HEK293 (cell line): ENCODE results near the gene CREBBP.
"Not testable (repeated sequence)": the region's sequence is repeated elsewhere in the genome, so short reads cannot be mapped to it uniquely, and the experiment has no call there.

Source experiments
- CTCF ChIA-PET: fragments of 350-600 bp; formaldehyde crosslinking; extraction: SDS; loops from one replicate; lab custom pipeline; 2021; ENCODE audit warnings: antibody characterized with exemption; lab: Yijun Ruan, JAX
- POLR2A ChIA-PET: fragments of 300-600 bp; formaldehyde crosslinking; extraction: SDS; loops from one replicate; lab custom pipeline; 2020; ENCODE audit warnings: antibody characterized with exemption, inconsistent platforms; lab: Yijun Ruan, JAX
- H3K27ac ChIP-seq: fragments of 200-500 bp; sonication (Bioruptor generic); 2 replicates; pipeline ENCODE4 v1.5.1; 2014; ENCODE audit warnings: low read depth, low read length, control low read depth, inconsistent platforms; ENCODE audit errors: extremely low read depth
- H3K36me3 ChIP-seq, 2 experiments: fragments of 200-500 bp in 1 of 2; sonication (Bioruptor generic) in 1 of 2; 1 replicate in 1 of 2; 2 replicates in 1 of 2; pipeline ENCODE4 v1.5.1; 2014 to 2017; ENCODE audit warnings: inconsistent platforms in 2 of 2, low read length in 2 of 2; ENCODE audit not compliant: control insufficient read depth in 2 of 2, insufficient read depth in 1 of 2
- H3K4me1 ChIP-seq: fragments of 200-500 bp; sonication (Bioruptor generic); 2 replicates; pipeline ENCODE4 v1.5.1; 2014; ENCODE audit warnings: mild to moderate bottlenecking, low read length, inconsistent platforms; ENCODE audit not compliant: control insufficient read depth, insufficient read depth
- H3K4me3 ChIP-seq: 2 replicates; pipeline ENCODE4 v1.5.1; 2011; ENCODE audit warnings: low read depth, mild to moderate bottlenecking, control low read depth, low read length, moderate library complexity
- H3K9me3 ChIP-seq: fragments of 200-500 bp; sonication (Bioruptor generic); 2 replicates; pipeline ENCODE4 v1.5.1; 2014; ENCODE audit warnings: low read depth, low read length, inconsistent platforms; ENCODE audit not compliant: control insufficient read depth, insufficient read depth
- BCL11B ChIP-seq: fragments of 450-650 bp; formaldehyde crosslinking; IDR thresholded peaks from 2 replicates; pipeline ENCODE4 v1.5.1; 2016; ENCODE audit warnings: low read depth, missing biosample characterization, missing genetic modification characterization
- KLF16 ChIP-seq: fragments of 450-650 bp; formaldehyde crosslinking; IDR thresholded peaks from 2 replicates; pipeline ENCODE4 v1.5.1; 2017; ENCODE audit warnings: missing biosample characterization, missing genetic modification characterization
- PRDM6 ChIP-seq: fragments of 450-650 bp; formaldehyde crosslinking; IDR thresholded peaks from 2 replicates; pipeline ENCODE4 v1.5.1; 2017; ENCODE audit warnings: missing biosample characterization, missing genetic modification characterization
- ZBTB8A ChIP-seq: fragments of 450-650 bp; formaldehyde crosslinking; IDR thresholded peaks from 2 replicates; pipeline ENCODE4 v1.5.1; 2016; ENCODE audit warnings: missing biosample characterization, missing genetic modification characterization
- ZNF169 ChIP-seq: fragments of 450-650 bp; formaldehyde crosslinking; IDR thresholded peaks from 2 replicates; pipeline ENCODE4 v1.5.1; 2016; ENCODE audit warnings: missing biosample characterization, missing genetic modification characterization
- ZNF274 ChIP-seq, 2 experiments: fragments of 200-500 bp in 1 of 2; fragments of 450-650 bp in 1 of 2; sonication (Bioruptor generic) in 1 of 2; formaldehyde crosslinking in 1 of 2; IDR thresholded peaks; 2 replicates each; pipeline versions ENCODE4 v1.5.1 to v1.6.1; 2014 to 2016; ENCODE audit warnings: borderline replicate concordance in 1 of 2, inconsistent platforms in 1 of 2, low read length in 1 of 2, missing biosample characterization in 1 of 2, missing genetic modification characterization in 1 of 2
- ZNF311 ChIP-seq: fragments of 450-650 bp; formaldehyde crosslinking; IDR thresholded peaks from 2 replicates; pipeline ENCODE4 v1.5.1; 2017; ENCODE audit warnings: missing biosample characterization, missing genetic modification characterization, borderline replicate concordance
- ZNF423 ChIP-seq: fragments of 450-650 bp; formaldehyde crosslinking; IDR thresholded peaks from 2 replicates; pipeline ENCODE4 v1.5.1; 2016; ENCODE audit warnings: missing biosample characterization, missing genetic modification characterization
- ZNF501 ChIP-seq: fragments of 450-650 bp; formaldehyde crosslinking; IDR thresholded peaks from 2 replicates; pipeline ENCODE4 v1.5.1; 2016; ENCODE audit warnings: missing biosample characterization, missing genetic modification characterization
- ZNF514 ChIP-seq: fragments of 450-650 bp; formaldehyde crosslinking; IDR thresholded peaks from 2 replicates; pipeline ENCODE4 v1.5.1; 2016; ENCODE audit warnings: missing biosample characterization, missing genetic modification characterization
- ZNF571 ChIP-seq: fragments of 450-650 bp; formaldehyde crosslinking; IDR thresholded peaks from 2 replicates; pipeline ENCODE4 v1.5.0; 2017; ENCODE audit warnings: missing biosample characterization, missing genetic modification characterization
- ZNF704 ChIP-seq: fragments of 450-650 bp; formaldehyde crosslinking; IDR thresholded peaks from 2 replicates; pipeline ENCODE4 v1.5.1; 2016; ENCODE audit warnings: missing biosample characterization, missing genetic modification characterization
- ZNF768 ChIP-seq: fragments of 450-650 bp; formaldehyde crosslinking; IDR thresholded peaks from 2 replicates; pipeline ENCODE4 v1.5.1; 2018; ENCODE audit warnings: missing biosample characterization, mild to moderate bottlenecking, missing genetic modification characterization
- ZNF791 ChIP-seq: fragments of 450-650 bp; formaldehyde crosslinking; IDR thresholded peaks from 2 replicates; pipeline ENCODE4 v1.5.1; 2016; ENCODE audit warnings: missing biosample characterization, missing genetic modification characterization
- ZSCAN4 ChIP-seq: fragments of 450-650 bp; formaldehyde crosslinking; IDR thresholded peaks from 2 replicates; pipeline ENCODE4 v1.5.1; 2017; ENCODE audit warnings: missing biosample characterization, missing genetic modification characterization
- TF ChIP-seq, protein P1 (sequence below): fragments of 450-650 bp; formaldehyde crosslinking; IDR thresholded peaks from 2 replicates; pipeline ENCODE4 v1.5.1; 2016; ENCODE audit warnings: missing biosample characterization, missing genetic modification characterization
- TF ChIP-seq, protein P2 (sequence below): fragments of 450-650 bp; formaldehyde crosslinking; IDR thresholded peaks from 2 replicates; pipeline ENCODE4 v1.5.1; 2016; ENCODE audit warnings: missing biosample characterization, missing genetic modification characterization

CREBBP gene

GRCh38 chr16:3912373-3912772 lies 31.9 kb upstream of the CREBBP start:
- H3K36me3 ChIP-seq, result no peaks in the 10 kb centered on the region
- H3K27ac ChIP-seq, result no peak overlapping the region
- CTCF ChIA-PET, result interaction anchor here (0.6 kb wide), 1 partner anchor 258 kb away, joined by 3 read pairs; no protein-coding TSS in a partner anchor
- POLR2A ChIA-PET, result no interaction called here
- TF ChIP-seq KLF16 (tag by site-specific recombination) (no peak), ZNF704 (tag by site-specific recombination) (no peak), ZNF571 (tag by site-specific recombination) (no peak), ZNF169 (tag by site-specific recombination) (no peak), ZNF768 (0 out of 2 replicates have a peak, but pooled peaks have one; percentile 13), ZNF274 (IDR thresholded peaks at IDR 0.05; ENCODE audit: low read length) (no peak), ZNF274 (tag by site-specific recombination; IDR thresholded peaks at IDR 0.05; ENCODE audit: borderline replicate concordance) (no peak)
- no peaks in the 10 kb centered on the region for H3K9me3 ChIP-seq
- no peaks in the 10 kb centered on the region for H3K4me1 ChIP-seq
- H3K4me3 ChIP-seq, result no peak overlapping the region

DNA sequence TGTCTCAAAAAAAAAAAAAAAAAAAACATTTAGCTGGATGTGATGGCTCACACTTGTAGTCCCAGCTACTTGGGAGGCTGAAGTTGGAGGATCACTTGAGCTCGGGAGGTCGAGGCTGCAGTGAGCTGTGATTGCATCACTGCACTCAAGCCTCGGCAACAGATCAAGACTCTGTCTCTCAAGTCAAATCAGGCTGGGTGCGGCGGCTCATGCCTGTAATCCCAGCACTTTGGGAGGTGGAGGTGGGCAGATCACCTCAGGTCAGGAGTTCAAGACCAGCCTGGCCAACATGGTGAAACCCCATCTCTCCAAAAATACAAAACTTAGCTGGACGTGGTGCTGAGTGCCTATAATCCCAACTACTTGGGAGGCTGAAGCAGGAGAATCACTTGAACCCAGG lies 31.2 kb upstream of the CREBBP start:
- H3K9me3 ChIP-seq, H3K4me1 ChIP-seq, POLR2A ChIA-PET, H3K36me3 ChIP-seq, H3K4me3 ChIP-seq, H3K27ac ChIP-seq: not testable (repeated sequence)
- CTCF ChIA-PET, result interaction anchor here (1.8 kb wide), 1 partner anchor 222 kb away, joined by 4 read pairs; no protein-coding TSS in a partner anchor

- Histone ChIP-seq H3K36me3 (no peaks in the 10 kb centered on the region), H3K4me3 (no peak overlapping the region), H3K27ac (no peak overlapping the region), H3K4me1 (no peaks in the 10 kb centered on the region), H3K9me3 (no peaks in the 10 kb centered on the region)
- no peak for TF ChIP-seq ZNF501 (tag by site-specific recombination)
- TF ChIP-seq, protein P1, sequence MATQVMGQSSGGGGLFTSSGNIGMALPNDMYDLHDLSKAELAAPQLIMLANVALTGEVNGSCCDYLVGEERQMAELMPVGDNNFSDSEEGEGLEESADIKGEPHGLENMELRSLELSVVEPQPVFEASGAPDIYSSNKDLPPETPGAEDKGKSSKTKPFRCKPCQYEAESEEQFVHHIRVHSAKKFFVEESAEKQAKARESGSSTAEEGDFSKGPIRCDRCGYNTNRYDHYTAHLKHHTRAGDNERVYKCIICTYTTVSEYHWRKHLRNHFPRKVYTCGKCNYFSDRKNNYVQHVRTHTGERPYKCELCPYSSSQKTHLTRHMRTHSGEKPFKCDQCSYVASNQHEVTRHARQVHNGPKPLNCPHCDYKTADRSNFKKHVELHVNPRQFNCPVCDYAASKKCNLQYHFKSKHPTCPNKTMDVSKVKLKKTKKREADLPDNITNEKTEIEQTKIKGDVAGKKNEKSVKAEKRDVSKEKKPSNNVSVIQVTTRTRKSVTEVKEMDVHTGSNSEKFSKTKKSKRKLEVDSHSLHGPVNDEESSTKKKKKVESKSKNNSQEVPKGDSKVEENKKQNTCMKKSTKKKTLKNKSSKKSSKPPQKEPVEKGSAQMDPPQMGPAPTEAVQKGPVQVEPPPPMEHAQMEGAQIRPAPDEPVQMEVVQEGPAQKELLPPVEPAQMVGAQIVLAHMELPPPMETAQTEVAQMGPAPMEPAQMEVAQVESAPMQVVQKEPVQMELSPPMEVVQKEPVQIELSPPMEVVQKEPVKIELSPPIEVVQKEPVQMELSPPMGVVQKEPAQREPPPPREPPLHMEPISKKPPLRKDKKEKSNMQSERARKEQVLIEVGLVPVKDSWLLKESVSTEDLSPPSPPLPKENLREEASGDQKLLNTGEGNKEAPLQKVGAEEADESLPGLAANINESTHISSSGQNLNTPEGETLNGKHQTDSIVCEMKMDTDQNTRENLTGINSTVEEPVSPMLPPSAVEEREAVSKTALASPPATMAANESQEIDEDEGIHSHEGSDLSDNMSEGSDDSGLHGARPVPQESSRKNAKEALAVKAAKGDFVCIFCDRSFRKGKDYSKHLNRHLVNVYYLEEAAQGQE (tag by site-specific recombination), result peak; percentile 50; the same call in 1 of the 2 replicates
- ChIA-PET CTCF (interaction anchor here (1.2 to 1.8 kb wide), 2 partner anchors 27 to 220 kb away, joined by 4 read pairs; no protein-coding TSS in a partner anchor), POLR2A (interaction anchor here (0.6 kb wide), 1 partner anchor 363 kb away, joined by 3 read pairs; the partner anchor contains the start of gene TFAP4)
Observed at GRCh38 chr16:3909791-3910583, 29.5 kb upstream of the CREBBP start.

GRCh38 chr16:3908951-3909437 lies 28.5 kb upstream of the CREBBP start:
- POLR2A ChIA-PET, result no interaction called here
- H3K27ac ChIP-seq, result no peak overlapping the region
- H3K9me3 ChIP-seq, result no peaks in the 10 kb centered on the region
- H3K36me3 ChIP-seq, result no peaks in the 10 kb centered on the region
- no peaks in the 10 kb centered on the region for H3K4me1 ChIP-seq
- H3K4me3 ChIP-seq, result no peak overlapping the region
- CTCF ChIA-PET, result no interaction called here
- no peak for TF ChIP-seq ZSCAN4 (tag by site-specific recombination)
- no peak for TF ChIP-seq PRDM6
- TF ChIP-seq ZNF274 (IDR thresholded peaks at IDR 0.05; ENCODE audit: low read length), result no peak
- no peak for TF ChIP-seq ZNF274 (tag by site-specific recombination; IDR thresholded peaks at IDR 0.05; ENCODE audit: borderline replicate concordance)
- no peak for TF ChIP-seq ZNF514 (tag by site-specific recombination)
- no peak for TF ChIP-seq ZBTB8A
- no peak for TF ChIP-seq ZNF791 (tag by site-specific recombination)
- TF ChIP-seq ZNF311 (tag by site-specific recombination), result no peak
- TF ChIP-seq, protein P2, sequence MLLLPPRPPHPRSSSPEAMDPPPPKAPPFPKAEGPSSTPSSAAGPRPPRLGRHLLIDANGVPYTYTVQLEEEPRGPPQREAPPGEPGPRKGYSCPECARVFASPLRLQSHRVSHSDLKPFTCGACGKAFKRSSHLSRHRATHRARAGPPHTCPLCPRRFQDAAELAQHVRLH (tag by site-specific recombination), result no peak
- TF ChIP-seq ZNF423, result no peak
- TF ChIP-seq BCL11B, result no peak
